SH-SY5Y (cell line): ENCODE results near the gene FANCE.

Experiments
- GATA2 ChIP-seq: IDR thresholded peaks from 2 replicates; pipeline ENCODE4 v1.6.1; 2011; ENCODE audit warnings: mild to moderate bottlenecking, low read depth, low read length
- GATA3 ChIP-seq: IDR thresholded peaks from 2 replicates; pipeline ENCODE4 v1.6.1; 2011; ENCODE audit warnings: low read depth, mild to moderate bottlenecking, low read length, moderate library complexity

FANCE gene

GRCh38 chr6:35425284-35425683 is 26.9 kb upstream of the FANCE start:
- no peak for TF ChIP-seq GATA2

GRCh38 chr6:35426074-35426473 is 26.1 kb upstream of the FANCE start:
- TF ChIP-seq GATA3 (no peak), GATA2 (no peak)

GRCh38 chr6:35427435-35427834 is 24.7 kb upstream of the FANCE start:
- TF ChIP-seq GATA2 (no peak), GATA3 (no peak)

GRCh38 chr6:35427851-35428321 is 24.3 kb upstream of the FANCE start:
- TF ChIP-seq GATA3, result no peak
- no peak for TF ChIP-seq GATA2

GRCh38 chr6:35428421-35429149 is 23.6 kb upstream of the FANCE start:
- TF ChIP-seq GATA3 (no peak), GATA2 (no peak)

- TF ChIP-seq GATA2, result no peak
- TF ChIP-seq GATA3, result no peak
Observed at GRCh38 chr6:35429463-35429862, 22.7 kb upstream of the FANCE start.

- TF ChIP-seq GATA3 (no peak), GATA2 (no peak)
Observed at GRCh38 chr6:35432291-35432690, 19.8 kb upstream of the FANCE start.

- TF ChIP-seq GATA3 (no peak), GATA2 (no peak)
Observed at GRCh38 chr6:35435074-35435837, 16.9 kb upstream of the FANCE start.

- TF ChIP-seq GATA2 (no peak), GATA3 (no peak)
Observed at GRCh38 chr6:35436071-35436857, 15.9 kb upstream of the FANCE start.

GRCh38 chr6:35439308-35439707 is 12.8 kb upstream of the FANCE start:
- TF ChIP-seq GATA2, result no peak
- no peak for TF ChIP-seq GATA3

- TF ChIP-seq GATA2, result no peak
- no peak for TF ChIP-seq GATA3
Observed at GRCh38 chr6:35441205-35441604, 10.9 kb upstream of the FANCE start.

GRCh38 chr6:35441642-35442041 is 10.5 kb upstream of the FANCE start:
- TF ChIP-seq GATA3, result no peak
- TF ChIP-seq GATA2, result no peak

- no peak for TF ChIP-seq GATA3
- no peak for TF ChIP-seq GATA2
Observed at GRCh38 chr6:35442693-35443092, 9.4 kb upstream of the FANCE start.

GRCh38 chr6:35443341-35444030 is 8.7 kb upstream of the FANCE start:
- TF ChIP-seq GATA2 (no peak), GATA3 (no peak)

GRCh38 chr6:35445691-35446090 is 6.4 kb upstream of the FANCE start:
- TF ChIP-seq GATA3, result no peak
- no peak for TF ChIP-seq GATA2
